GM19239 (cell line): ENCODE measurements around the gene AFAP1L2.
"Not testable (repeated sequence)": the region's sequence is repeated elsewhere in the genome, so short reads cannot be mapped to it uniquely, and the experiment has no call there.

Source experiments
- DNase-seq: peaks from one replicate; pipeline ENCODE4 v3.0.0; 2011; ENCODE audit warnings: low spot score; ENCODE audit not compliant: insufficient read length
- FAIRE-seq: peaks from 2 replicates; lab custom pipeline; 2011; peaks lifted over from hg19 to GRCh38; lab: Jason Lieb, UNC

Gene AFAP1L2

DNA sequence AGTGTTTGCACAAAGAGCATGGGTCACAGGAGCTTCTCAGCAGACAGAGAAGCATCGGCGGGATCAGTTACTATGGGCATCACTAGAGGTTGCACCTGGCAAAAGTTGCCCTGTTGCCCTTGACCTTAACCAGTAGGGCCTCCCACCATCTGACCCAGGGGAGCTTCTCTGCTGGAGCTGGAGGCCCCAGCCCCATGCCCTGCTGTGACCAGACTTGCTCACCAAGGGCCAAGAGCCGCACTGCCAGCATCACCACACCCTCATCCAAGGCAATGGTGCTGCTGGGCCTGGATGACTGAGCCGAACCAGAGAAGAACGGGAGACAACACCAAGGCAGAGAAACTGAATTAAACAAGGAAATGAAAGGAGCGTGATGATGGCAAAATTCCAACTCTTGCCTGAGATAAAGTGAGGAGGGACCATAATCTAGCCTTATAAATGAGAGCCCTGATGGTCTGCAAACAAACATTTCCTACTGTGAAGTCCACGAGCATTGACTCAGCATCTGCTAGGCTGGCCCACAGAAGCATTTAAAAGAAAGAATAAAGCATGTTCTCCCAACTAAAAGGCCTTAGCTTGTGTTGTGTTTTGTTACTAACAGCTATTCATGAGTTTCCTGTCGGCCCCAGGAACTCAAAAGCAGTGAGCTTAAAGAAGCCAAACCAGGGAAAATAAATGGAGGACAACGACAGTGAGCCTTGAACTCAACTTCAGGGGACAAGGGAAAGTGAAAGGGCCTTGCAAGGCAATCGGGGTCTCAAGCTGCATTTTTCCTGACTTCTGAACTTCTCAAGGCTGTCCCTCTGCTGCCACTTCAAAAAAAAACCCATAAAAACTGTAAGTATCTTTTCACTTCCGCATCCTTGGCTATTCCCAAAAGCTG lies 60.4 kb downstream of the AFAP1L2 start:
- FAIRE-seq (no peak), DNase-seq (no peak)

DNA sequence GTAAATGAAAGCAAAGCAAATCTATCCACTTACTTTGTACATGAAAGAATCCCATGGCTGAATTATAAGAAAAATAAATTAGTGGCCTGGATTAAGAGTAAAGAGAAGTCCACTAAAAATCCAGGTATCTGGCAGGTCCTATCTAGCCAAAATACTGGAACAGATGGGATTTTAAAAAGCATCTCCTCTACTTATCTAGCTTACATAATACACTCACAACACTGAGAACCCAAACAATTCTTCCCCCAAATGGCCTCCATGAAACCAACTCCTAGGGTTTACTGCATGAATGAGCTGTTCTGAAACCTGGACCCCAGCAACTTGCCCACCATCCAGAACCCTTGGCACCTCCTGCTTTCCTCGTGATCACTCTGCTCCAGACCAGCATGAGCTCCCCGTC lies 61.3 kb downstream of the AFAP1L2 start:
- FAIRE-seq (no peak), DNase-seq (no peak)

GRCh38 chr10:114340816-114341215 lies 63.5 kb downstream of the AFAP1L2 start:
- FAIRE-seq: no peak
- DNase-seq: no peak

- DNase-seq: no peak
- FAIRE-seq: no peak
Measured at GRCh38 chr10:114337510-114338462, 66.5 kb downstream of the AFAP1L2 start.

DNA sequence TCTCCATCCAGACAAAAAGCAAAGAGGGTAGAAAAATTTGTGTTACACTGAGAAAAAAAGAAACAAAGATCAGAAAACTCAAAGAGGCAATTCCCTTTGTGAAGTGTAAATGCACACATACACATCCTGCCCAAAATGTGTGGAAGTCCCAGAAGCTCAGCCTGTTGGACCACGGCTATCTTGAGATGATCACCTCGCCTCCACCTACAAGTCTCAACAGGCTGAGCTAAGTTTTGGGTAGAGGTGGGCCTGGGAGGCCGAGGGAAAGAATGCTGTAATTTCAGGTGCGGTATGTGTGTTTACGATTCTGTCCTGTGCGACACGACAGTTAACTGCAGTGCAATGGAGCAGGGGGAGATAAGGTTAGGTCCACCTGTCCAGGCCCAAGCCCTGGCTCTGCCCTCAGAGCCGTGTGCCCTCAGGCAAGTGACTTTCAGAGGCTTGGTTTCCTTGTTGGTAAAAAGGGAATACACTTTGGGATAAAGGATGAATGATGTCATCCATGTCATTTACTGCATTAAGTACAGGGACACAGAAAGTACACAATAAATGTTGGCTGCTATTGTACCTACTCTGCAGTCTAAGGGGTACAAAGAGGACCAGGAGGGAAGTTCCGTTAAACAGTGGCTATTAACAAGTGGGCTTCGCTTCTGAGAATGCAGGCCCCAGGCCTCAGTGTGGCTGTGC lies 67.3 kb downstream of the AFAP1L2 start:
- no peak for FAIRE-seq
- DNase-seq: no peak

- DNase-seq (no peak), FAIRE-seq (no peak)
Measured at GRCh38 chr10:114335614-114336013, 68.7 kb downstream of the AFAP1L2 start.

- no peak for FAIRE-seq
- DNase-seq: no peak
Measured at GRCh38 chr10:114334301-114334700, 70.0 kb downstream of the AFAP1L2 start.

DNA sequence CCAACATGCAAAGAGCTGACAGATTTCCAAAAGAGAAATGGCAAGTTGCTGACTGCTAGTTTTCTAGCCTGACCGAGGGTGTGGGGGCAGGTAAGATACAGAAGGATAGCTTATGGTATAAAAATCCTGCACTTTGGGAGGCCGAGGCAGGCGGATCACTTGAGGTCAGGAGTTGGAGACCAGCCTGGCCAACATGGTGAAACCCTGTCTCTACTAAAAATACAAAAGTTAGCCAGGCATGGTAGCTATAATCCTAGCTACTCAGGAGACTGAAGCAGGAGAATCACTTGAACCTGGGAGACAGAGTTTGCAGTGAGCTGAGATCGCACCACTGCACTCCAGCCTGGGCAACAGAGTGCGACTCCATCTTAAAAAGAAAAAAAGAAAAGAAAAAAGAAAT lies 70.9 kb downstream of the AFAP1L2 start:
- DNase-seq, FAIRE-seq: not testable (repeated sequence)

- FAIRE-seq (no peak), DNase-seq (no peak)
Measured at GRCh38 chr10:114332301-114333192, 71.8 kb downstream of the AFAP1L2 start.

GRCh38 chr10:114329634-114330365 lies 74.5 kb downstream of the AFAP1L2 start:
- no peak for FAIRE-seq
- DNase-seq: no peak

GRCh38 chr10:114328874-114329273 lies 75.4 kb downstream of the AFAP1L2 start:
- FAIRE-seq: no peak
- DNase-seq: no peak

DNA sequence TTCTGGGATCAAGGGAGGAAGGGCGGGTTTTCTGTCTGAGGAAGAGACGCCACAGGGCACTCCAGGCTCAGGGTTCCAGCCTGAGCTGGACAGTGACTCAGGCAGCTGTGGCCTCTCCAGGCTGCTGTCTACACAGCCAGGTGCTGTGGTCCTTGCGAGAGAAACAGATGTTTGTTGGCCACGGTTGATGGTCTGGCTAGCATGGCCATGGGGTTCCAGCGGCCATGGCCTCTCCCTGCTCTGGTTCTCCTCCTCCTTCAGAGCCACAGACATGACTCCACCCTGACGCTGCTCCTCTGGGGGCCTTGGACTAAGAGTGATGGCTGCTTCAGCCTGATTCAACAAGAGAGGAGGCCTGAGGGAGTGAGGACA lies 75.9 kb downstream of the AFAP1L2 start:
- FAIRE-seq (no peak), DNase-seq (no peak)

- FAIRE-seq (no peak), DNase-seq (no peak)
Measured at GRCh38 chr10:114327537-114328440, 76.5 kb downstream of the AFAP1L2 start.

DNA sequence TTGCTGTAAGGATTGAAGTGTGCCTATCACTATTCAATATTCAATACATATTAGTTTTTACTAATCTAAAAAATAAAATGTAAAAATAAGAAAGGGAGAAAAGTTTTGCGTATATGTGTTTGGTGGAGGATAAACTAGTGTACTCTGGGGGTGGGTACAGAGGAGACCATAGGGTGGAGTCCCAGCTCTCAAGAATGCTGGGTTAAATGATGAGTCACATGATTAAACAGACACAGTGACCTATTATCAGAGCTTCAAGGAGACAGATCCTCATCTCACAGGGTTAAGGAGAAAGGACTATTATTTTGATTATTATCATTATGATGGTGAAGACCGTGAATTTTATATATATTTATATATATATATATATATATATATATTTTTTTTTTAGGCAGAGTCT lies 77.5 kb downstream of the AFAP1L2 start:
- FAIRE-seq: no peak
- DNase-seq: no peak

DNA sequence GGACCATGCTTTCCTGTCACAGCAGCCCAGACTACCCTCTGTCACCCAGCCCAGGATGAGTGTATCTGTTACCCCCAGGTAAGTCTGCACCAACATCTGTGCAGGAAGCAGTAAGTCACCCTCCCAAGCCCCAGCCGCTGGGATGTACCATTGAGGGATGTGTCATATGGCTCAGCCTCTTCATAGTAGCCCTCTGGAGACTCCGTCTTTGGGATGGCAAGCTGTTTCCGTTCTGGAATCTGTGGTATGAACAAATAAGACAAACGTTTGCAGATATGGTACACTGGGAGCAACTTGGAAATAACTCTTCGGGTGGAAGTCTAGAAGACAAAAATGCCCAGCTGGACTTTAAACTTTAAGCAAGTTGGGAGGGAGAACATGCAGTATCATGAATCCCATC lies 81.3 kb downstream of the AFAP1L2 start:
- no peak for FAIRE-seq
- no peak for DNase-seq

GRCh38 chr10:114322344-114322743 lies 82.0 kb downstream of the AFAP1L2 start:
- FAIRE-seq (no peak), DNase-seq (no peak)

DNA sequence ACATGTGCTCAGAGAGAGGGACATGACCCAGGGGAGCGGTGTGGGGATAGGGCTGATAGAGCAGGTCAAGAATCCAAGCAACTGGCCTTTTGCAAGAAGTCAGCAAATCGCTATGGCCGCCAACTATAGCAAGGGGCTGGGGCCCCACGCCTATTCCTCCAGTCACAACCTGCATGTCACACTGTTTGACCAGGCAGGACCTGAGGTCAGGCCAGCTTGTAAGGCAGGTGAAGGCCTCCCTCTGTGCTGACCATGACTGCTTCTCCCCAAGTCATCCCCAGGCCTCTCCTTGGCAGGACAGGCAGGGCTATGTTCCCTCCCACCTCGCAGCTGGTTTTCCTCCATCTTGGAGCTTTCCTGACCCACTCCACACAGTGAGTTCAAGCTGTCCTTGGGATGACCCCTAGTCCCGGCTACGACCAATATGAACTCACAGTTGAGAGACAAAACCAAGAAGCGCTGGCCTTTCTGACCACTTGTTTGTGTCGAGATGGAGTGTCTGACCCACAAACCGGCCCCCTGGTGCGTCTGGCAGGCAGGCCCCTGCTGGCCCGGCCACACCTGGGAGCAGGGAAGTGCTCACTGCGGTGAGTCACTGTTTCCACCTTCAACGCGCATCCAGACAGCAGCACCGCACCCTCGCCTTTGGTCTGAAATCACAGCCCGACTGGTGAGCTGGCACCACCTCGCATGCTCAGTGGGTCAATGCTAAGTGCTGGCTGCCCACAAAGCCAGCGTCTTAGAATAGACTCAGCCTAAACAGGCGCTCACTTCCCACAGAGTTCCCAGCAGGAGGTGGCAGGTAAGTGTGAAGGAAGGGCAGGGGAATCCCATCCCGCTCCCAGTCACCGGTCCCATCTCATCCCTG lies 83.8 kb downstream of the AFAP1L2 start:
- no peak for FAIRE-seq
- DNase-seq: no peak
